Ramos (cell line): ENCODE results near the gene OR10A3.

Experiments
- in situ Hi-C: fragments of 300-500 bp; cut with MboI; formaldehyde crosslinking; loops from one replicate; pipeline ENCODE4 v1.14.3; 2022; ENCODE audit warnings: low sequenced_read_pairs; ENCODE audit not compliant: unreplicated experiment

Gene OR10A3

GRCh38 chr11:7944123-7944522 is 2.6 kb upstream of the OR10A3 start:
- in situ Hi-C loops: no loop called here

GRCh38 chr11:7941146-7941545 is 362 bp downstream of the OR10A3 start:
- in situ Hi-C loops: no loop called here

DNA sequence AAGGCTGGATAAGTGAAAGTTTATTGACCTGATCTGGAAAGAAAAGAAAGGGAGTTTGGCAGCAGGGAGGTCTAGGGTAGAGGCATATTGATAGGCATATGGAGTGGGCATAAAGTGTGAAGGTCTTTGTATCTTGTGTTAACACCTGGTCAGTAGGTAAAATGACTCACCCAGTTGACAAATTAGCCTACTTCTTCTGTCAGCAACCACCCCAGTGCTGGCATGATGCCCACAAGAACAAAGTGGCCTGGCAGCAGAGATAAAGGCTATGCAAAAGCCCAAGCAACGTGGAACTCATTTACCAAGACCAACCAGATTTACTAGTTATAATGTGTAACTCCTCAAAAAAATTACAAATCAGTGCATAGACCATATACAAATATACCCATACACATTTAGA is 4.9 kb downstream of the OR10A3 start:
- in situ Hi-C loops: no loop called here

DNA sequence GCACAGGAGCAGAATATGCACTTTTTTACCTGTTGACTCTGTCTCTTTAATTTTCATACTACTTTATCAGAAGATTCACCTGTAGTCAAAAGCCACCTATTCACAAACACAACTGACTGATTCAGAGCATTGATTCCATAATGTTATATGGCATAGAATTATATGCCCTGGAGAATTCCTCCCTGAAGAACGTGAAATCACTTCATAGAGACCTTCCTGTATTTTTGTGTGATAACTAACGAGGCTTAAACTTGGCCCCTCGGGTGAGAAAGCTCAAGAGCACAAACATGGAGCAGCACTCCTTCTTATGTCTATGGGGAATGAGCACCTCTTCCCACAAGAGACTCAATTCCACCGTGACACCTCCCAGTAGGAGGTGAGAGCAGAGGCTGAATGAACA is 10.3 kb downstream of the OR10A3 start, which contains the start of gene OR10A6:
Gene OR10A6 (minus strand): TSS at position 101 of the 400 bp plus-strand sequence. CDS start 2,606 bp downstream, outside the sequence.
- in situ Hi-C loops: no loop called here

DNA sequence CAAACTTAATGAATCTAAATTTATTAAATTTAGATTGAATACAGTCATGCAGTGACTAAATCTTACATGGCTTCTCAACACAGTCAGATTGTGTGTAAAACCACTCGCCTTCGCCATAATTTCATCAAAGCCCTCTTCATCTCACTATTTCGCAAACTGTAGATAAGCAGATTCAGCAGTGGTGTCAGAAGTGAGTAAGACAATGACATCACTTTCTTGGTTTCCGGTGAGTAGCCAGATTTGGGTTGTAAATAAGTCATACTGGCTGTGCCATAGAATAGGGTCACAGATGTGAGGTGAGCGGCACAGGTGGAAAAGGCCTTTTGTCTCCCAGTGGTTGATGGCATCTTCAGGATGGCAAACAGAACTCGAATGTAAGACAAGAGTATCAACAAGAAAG is 13.9 kb downstream of the OR10A3 start:
- in situ Hi-C loops: no loop called here

DNA sequence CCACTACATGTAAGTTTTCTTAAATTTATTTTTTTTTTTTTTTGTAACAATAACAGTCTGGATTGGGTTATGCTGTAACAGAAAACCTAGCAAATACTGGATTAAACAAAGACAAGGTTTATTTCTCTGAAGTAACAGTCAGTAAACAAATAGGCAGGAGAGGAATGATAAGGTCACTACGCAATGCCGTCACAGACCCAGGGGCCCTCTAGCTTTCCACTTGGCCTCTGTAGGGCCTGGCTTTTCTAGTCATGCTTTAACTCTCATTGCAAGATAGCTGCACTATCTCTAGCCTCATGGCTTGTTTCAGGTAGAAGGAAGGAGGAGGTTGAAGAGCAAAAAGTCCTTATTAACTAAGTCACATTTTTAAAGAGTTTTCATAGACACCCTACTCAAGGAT is 17.0 kb downstream of the OR10A3 start:
- in situ Hi-C loops: no loop called here

DNA sequence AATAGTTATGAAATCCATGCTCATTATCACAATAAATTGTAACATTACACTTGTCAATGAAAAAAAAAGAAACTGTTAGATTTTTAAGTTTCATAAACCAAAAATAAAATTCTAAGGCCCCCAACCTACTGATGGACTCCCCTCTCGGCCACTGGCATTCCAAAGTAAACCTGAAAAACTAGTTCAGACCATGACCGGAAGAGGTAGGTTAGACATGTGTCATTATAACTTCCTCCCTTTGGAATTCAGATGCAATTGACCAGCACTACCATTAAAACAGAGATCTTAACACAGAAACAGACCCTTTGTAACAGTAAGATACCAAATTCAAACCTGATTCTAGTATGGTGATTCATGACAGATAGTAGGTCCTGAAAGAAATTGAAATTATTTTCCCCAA is 23.4 kb downstream of the OR10A3 start:
- in situ Hi-C loops: no loop called here

DNA sequence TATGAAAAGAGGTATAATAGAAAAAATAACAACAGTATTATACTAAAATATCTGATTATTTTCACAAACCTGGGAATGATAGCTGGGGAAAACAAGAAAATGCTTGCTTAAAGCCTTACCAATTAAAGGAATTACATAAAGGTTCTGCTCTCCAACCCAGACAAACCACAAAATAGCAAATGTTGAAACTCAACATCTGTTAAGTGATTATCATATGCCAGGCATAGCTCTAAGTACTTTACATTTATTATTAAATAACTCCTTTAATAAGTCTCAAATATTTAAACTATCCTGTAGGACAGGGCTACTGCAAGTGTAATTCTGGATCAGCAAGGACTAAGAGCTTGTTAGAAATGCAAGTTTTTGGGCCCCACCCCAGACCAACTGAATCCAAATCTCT is 30.5 kb downstream of the OR10A3 start:
- in situ Hi-C loops: no loop called here

DNA sequence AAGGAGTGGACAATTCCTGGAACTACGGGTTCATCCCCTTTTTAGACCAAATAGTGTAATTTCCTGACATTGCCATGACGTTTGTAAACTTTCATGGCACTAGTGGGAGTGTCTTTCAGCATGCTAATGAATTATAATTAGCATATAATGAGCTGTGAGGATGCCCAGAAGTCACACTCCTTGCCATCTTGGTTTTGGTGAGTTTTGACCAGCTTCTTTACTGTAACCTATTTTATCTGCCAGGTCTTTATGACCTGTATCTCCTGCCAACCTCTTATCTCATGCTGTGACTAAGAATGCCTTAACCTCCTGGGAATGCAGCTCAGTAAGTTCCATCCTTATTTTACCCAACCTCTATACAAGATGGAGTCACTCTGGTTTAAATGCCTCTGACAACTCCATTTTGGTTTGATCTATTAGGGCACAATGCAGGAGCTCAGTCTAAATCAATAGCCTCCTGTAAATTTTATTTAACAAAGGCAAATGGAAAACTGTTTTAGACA is 31.2 kb downstream of the OR10A3 start:
- in situ Hi-C loops: no loop called here

GRCh38 chr11:7909585-7910285 is 31.8 kb downstream of the OR10A3 start:
- in situ Hi-C loops: no loop called here

DNA sequence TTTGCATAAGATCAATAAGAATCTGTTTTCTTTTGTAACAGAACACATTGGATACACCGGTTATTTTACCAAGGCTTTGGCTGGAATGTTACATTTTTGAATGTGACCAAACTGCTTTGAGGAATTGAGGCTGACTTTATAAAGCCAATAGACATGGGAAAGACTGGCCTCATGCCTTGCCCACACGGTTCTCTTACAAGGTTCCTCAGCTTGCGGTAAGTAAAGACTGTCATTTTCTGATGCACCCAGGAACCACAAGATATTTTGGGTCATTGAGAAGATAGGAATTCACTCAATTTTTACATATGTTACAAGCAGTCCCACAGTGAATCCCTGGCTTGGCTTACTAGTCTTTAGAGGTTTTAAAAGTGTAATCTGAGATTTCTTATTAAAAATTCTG is 34.4 kb downstream of the OR10A3 start:
- in situ Hi-C loops: no loop called here

- in situ Hi-C loops: no loop called here
Observed at GRCh38 chr11:7906481-7906880, 35.0 kb downstream of the OR10A3 start.

- in situ Hi-C loops: no loop called here
Observed at GRCh38 chr11:7905961-7906429, 35.5 kb downstream of the OR10A3 start.

DNA sequence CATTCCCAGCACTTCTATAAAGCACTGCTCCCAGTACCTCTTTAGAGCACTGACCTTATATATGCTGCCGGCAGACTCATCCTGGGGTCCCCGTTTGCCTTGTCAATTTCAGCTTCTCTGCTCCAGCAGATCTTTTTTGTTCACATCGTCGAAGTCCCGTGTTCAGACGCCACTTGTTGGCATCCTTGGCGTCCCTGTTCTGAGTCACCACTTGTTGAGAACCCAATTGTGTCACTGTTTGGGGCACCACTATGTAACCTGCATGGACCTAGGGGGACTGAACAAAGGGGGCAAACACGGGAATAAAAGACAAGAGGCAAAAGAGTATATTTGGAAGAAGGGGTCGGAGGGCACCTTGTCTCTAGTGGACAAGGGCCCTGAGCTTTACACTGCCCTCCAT is 36.0 kb downstream of the OR10A3 start:
- in situ Hi-C loops: no loop called here

DNA sequence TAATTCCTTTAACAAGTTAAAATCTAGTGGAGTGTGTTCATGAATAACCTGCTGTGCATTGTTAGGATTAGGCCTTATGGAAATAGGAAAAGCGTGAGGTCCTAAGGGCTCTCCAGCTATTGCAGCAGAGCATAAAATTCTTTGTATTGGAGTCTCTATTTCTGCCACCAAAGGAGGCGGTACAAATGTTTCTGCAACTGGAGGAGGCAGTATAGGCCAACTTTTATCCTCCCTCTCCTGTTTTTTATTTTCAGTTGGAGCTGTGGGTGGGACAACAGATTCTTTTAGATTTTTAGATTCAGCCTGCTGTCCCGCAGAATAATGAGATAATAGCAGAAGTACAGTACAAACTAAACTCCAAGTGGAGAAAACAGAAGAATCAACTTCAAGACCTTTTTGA is 36.6 kb downstream of the OR10A3 start:
- in situ Hi-C loops: no loop called here

- in situ Hi-C loops: no loop called here
Observed at GRCh38 chr11:7903940-7904339, 37.6 kb downstream of the OR10A3 start.

GRCh38 chr11:7901319-7901854 is 40.1 kb downstream of the OR10A3 start:
- in situ Hi-C loops: no loop called here

- in situ Hi-C loops: no loop called here
Observed at GRCh38 chr11:7900686-7901085, 40.8 kb downstream of the OR10A3 start.

DNA sequence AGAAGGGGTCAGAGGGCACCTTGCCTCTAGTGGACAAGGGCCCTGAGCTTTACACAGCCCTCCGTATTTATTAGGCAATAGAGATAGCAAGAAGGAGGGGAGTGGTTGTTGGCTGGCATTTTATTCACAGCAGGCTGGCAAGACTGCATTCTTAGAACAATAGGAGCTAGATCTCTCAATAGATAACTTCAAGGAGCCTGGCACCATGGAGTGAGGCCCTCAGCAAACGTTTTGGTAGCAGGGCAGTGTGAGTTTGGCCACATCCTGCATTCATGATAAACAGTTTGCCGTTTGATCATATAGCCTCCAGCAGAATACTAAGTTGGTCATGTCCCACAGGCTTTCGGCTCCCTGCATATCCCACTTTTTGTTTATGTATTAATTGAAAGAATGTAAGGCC is 42.1 kb downstream of the OR10A3 start:
- in situ Hi-C loops: loop anchor here (10.0 kb wide), 1 partner anchor 195 kb away; no protein-coding TSS in a partner anchor

- in situ Hi-C loops: loop anchor here (10.0 kb wide), 1 partner anchor 196 kb away; no protein-coding TSS in a partner anchor
Observed at GRCh38 chr11:7898666-7899283, 42.7 kb downstream of the OR10A3 start.
